PC-9 (cell line): ENCODE measurements around the gene TEFM. TPM values are rescaled to one million over a fixed set of nuclear protein-coding genes. Genes with fewer than 3 reads are reported as not detected.

Source experiments
- BruUV-seq: library from RNA; stranded (reverse); fragments of 400-500 nt; replicated peaks from 2 replicates; lab custom pipeline; 2021; lab: Mats Ljungman, UMichigan
- CTCF ChIA-PET: fragments of 300-600 bp; sonication (Branson Sonifier 250); formaldehyde crosslinking; loops from one replicate; lab custom pipeline; 2022; ENCODE audit warnings: antibody characterized with exemption; lab: Charles Lee
- POLR2A ChIA-PET: fragments of 300-600 bp; sonication (Branson Sonifier 250); formaldehyde crosslinking; loops from one replicate; lab custom pipeline; 2022; ENCODE audit warnings: antibody characterized with exemption; ENCODE audit not compliant: unreplicated experiment; lab: Charles Lee
- DNase-seq, 2 experiments: peaks; one replicate each; pipeline versions ENCODE4 v3.0.0 to v3.0.0-alpha.2; 2015 to 2022; ENCODE audit warnings: mixed read lengths in 1 of 2
- H2AFZ ChIP-seq: fragments of 200-600 bp; sonication (generic); 2 replicates; pipeline ENCODE4 v1.8.1; 2017; ENCODE audit warnings: antibody characterized with exemption
- H3F3A ChIP-seq: fragments of 200-600 bp; sonication (generic); 2 replicates; pipeline ENCODE4 v1.8.1; 2017; ENCODE audit warnings: antibody characterized with exemption, mild to moderate bottlenecking, low read depth; ENCODE audit not compliant: insufficient read depth
- H3K27ac ChIP-seq: fragments of 200-600 bp; sonication (generic); 2 replicates; pipeline ENCODE4 v1.6.1; 2016; ENCODE audit warnings: mixed run types
- H3K27me3 ChIP-seq: fragments of 200-600 bp; sonication (generic); 2 replicates; pipeline ENCODE4 v1.6.1; 2016; ENCODE audit warnings: low read depth, mixed run types; ENCODE audit not compliant: insufficient read depth
- H3K36me3 ChIP-seq: fragments of 200-600 bp; sonication (generic); 2 replicates; pipeline ENCODE4 v1.6.1; 2016; ENCODE audit warnings: low read depth, mixed run types
- H3K4me1 ChIP-seq: fragments of 200-600 bp; sonication (generic); replicated peaks from 2 replicates; pipeline ENCODE4 v1.6.1; 2016; ENCODE audit warnings: mixed run types; ENCODE audit not compliant: insufficient read depth
- H3K4me2 ChIP-seq: fragments of 200-600 bp; sonication (generic); 2 replicates; pipeline ENCODE4 v1.6.1; 2017; ENCODE audit warnings: mixed run types
- H3K4me3 ChIP-seq: fragments of 200-600 bp; sonication (generic); 2 replicates; pipeline ENCODE4 v1.6.1; 2016; ENCODE audit warnings: mixed run types
- H3K79me2 ChIP-seq: fragments of 200-600 bp; sonication (generic); 2 replicates; pipeline ENCODE4 v1.6.1; 2017; ENCODE audit warnings: low read depth, mixed run types
- H3K9me2 ChIP-seq: fragments of 200-600 bp; sonication (generic); 2 replicates; pipeline ENCODE4 v1.8.1; 2017; ENCODE audit warnings: mild to moderate bottlenecking; ENCODE audit not compliant: insufficient read depth
- H3K9me3 ChIP-seq: fragments of 200-600 bp; sonication (generic); 2 replicates; pipeline ENCODE4 v1.8.1; 2016; ENCODE audit warnings: low read depth; ENCODE audit not compliant: insufficient read depth
- H4K20me1 ChIP-seq: fragments of 200-600 bp; sonication (generic); 2 replicates; pipeline ENCODE4 v1.8.1; 2017; ENCODE audit not compliant: insufficient read depth
- EZH2 ChIP-seq: fragments of 200-600 bp; sonication (generic); IDR thresholded peaks from 2 replicates; pipeline ENCODE4 v1.8.0; 2017; ENCODE audit warnings: antibody characterized with exemption, low read depth
- intact Hi-C: fragments of 100-400 bp; cut with micrococcal nuclease; formaldehyde crosslinking; loops from one replicate; pipeline ENCODE4 v1.10.0; 2022; ENCODE audit not compliant: unreplicated experiment
- total RNA-seq: library from RNA; stranded (reverse); gene quantifications from 2 replicates; pipeline ENCODE4 v1.2.3, GENCODE V29; 2021
- TF ChIP-seq, protein P1 (sequence below): fragments of 200-600 bp; sonication (generic); conservative IDR thresholded peaks from 2 replicates; pipeline ENCODE4 v1.6.1; 2017; ENCODE audit warnings: mixed run types, antibody characterized with exemption, mild to moderate bottlenecking, moderate library complexity

The TEFM gene
- total RNA-seq, 1 experiment from 2014 or later = 14.8 TPM

DNA sequence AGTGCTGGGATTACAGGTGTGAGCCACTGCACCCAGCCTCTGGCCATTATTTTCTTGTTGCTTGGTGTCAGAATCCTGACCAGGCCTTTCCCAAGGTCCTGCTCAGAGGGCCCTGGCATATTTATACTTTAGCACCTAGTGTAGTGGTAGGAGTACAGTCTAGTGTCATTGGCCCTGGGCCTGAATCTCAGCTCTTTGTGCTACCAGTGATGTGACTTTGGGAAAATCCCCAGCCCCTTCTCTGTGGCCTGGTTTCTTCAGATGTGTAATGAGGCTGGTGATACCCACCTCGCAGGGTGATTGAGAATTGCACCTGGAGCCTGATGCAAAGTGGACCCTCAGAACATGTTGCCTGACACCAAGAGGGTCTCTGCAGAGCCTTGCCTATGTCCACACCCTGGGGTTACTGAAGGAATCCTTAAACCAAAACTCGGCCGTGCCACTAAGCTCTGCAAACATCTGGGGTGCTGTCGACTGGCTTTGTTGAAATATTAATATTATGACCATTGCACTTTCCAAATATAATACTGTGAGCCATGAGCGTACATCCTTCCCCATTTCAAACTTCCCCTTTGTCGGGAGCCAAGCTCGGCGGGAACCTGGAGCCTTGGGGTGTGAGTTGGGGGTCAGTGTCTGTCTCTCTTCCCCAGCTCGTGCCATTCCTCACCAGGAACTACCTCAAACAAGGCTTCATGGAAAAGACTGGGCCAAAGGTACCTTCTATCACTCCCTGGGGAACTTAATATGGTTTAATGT, 46.8 kb upstream of the TEFM start:
- Histone ChIP-seq H3K79me2 (no peaks in the 10 kb centered on the region), H3F3A (no peaks in the 10 kb centered on the region), H3K27me3 (no peaks in the 10 kb centered on the region), H2AFZ (no peak overlapping the region), H3K36me3 (no peaks in the 10 kb centered on the region), H3K9me3 (no peaks in the 10 kb centered on the region), H3K4me2 (no peak overlapping the region), H3K4me1 (no peaks in the 10 kb centered on the region), H3K4me3 (no peak overlapping the region), H3K9me2 (no peaks in the 10 kb centered on the region), H3K27ac (no peak overlapping the region), H4K20me1 (no peaks in the 10 kb centered on the region)
- CTCF ChIA-PET = interaction anchor here (0.6 kb wide), 1 partner anchor 218 kb away, joined by 3 read pairs; no protein-coding TSS in a partner anchor
- POLR2A ChIA-PET = no interaction called here
- no TSS peak for BruUV-seq
- TF ChIP-seq EZH2 = no peak
- TF ChIP-seq, protein P1, sequence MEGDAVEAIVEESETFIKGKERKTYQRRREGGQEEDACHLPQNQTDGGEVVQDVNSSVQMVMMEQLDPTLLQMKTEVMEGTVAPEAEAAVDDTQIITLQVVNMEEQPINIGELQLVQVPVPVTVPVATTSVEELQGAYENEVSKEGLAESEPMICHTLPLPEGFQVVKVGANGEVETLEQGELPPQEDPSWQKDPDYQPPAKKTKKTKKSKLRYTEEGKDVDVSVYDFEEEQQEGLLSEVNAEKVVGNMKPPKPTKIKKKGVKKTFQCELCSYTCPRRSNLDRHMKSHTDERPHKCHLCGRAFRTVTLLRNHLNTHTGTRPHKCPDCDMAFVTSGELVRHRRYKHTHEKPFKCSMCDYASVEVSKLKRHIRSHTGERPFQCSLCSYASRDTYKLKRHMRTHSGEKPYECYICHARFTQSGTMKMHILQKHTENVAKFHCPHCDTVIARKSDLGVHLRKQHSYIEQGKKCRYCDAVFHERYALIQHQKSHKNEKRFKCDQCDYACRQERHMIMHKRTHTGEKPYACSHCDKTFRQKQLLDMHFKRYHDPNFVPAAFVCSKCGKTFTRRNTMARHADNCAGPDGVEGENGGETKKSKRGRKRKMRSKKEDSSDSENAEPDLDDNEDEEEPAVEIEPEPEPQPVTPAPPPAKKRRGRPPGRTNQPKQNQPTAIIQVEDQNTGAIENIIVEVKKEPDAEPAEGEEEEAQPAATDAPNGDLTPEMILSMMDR = no peak
- DNase-seq = no peak
- intact Hi-C loops = no loop called here

DNA sequence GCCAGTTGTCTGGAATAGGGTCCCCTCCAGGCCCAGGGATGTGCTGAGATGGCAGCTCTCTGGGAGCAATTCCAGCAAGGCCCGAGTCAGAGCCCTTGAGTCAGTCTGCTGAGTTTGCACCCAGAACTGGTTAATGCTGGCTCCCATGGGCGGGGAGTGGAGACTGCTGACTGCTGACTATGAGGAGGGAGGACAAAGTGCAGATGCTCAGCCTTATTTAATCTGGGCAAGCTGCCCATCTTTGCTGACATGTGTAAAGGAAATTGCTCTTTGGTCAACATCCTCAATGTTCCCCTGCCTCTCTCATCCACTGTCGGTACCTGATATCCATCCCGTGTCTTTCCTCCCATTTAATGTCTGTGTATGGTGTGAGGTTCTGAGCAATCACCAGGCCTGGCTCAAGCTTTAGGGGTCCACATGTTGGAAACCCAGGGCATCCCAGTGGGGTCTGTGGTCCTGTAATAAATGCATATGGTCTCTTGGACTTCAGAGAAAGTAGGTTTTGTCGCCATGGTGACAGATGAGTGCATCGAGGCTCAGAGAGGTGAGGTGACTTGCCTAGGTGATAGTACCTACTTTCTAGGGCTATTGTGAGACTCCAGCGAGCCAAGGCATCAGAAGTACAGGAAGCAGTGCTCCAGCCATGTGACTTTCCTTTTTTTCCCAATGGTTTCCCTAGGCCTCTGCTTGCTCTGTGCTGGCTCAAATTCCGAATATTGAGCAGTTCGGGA, 44.8 kb upstream of the TEFM start:
- Histone ChIP-seq H3K9me2 (no peaks in the 10 kb centered on the region), H4K20me1 (no peaks in the 10 kb centered on the region), H3K4me2 (no peak overlapping the region), H3K9me3 (no peaks in the 10 kb centered on the region), H3K36me3 (no peaks in the 10 kb centered on the region), H3K27ac (no peak overlapping the region), H3K4me1 (no peaks in the 10 kb centered on the region), H3K27me3 (no peaks in the 10 kb centered on the region), H3K4me3 (no peak overlapping the region), H3F3A (no peaks in the 10 kb centered on the region), H3K79me2 (no peaks in the 10 kb centered on the region), H2AFZ (no peak overlapping the region)
- ChIA-PET POLR2A (no interaction called here), CTCF (no interaction called here)
- TF ChIP-seq EZH2 = no peak
- TF ChIP-seq, protein P1 = no peak
- BruUV-seq = no TSS peak
- DNase-seq = no peak
- intact Hi-C loops = no loop called here

DNA sequence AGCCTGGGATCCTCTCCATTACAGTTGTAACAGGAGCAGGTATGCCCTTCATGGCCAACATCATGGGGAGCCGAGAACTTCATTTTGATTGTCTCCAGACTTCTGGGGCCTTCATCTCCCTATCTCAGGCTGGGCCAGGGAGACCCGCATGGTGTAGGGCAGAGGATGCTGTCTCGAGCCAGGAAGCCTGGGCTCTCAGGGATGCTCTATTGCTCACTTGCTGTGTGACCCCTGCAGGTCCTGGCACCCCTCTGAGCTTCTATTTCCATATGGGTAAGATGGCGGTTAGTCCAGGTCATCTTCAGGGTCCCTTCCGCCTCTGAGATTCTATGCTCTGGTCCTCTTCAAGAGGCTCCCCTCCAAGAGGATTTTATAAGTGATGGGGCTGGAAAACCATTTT, 44.2 kb upstream of the TEFM start:
- Histone ChIP-seq H2AFZ (no peak overlapping the region), H3K4me2 (no peak overlapping the region)
- no TSS peak for BruUV-seq

More for the DNA sequence above, 44.2 kb upstream of the TEFM start:
- Histone ChIP-seq H3K4me1 (no peaks in the 10 kb centered on the region), H4K20me1 (no peaks in the 10 kb centered on the region), H3K79me2 (no peaks in the 10 kb centered on the region), H3K36me3 (no peaks in the 10 kb centered on the region), H3K9me2 (no peaks in the 10 kb centered on the region), H3K4me3 (no peak overlapping the region), H3K27ac (no peak overlapping the region), H3K9me3 (no peaks in the 10 kb centered on the region), H3F3A (no peaks in the 10 kb centered on the region), H3K27me3 (no peaks in the 10 kb centered on the region)
- intact Hi-C loops = no loop called here
- DNase-seq = no peak
- no peak for TF ChIP-seq EZH2
- TF ChIP-seq, protein P1 = no peak
- POLR2A ChIA-PET = no interaction called here
- CTCF ChIA-PET = no interaction called here
